IMR-90 (cell line): ENCODE measurements around the gene GRB2. TPM values are rescaled to one million over a fixed set of nuclear protein-coding genes. Genes with fewer than 3 reads are reported as not detected.

Experiments used
- ATAC-seq: fragments of 200-7000 bp; cut with Tn5 transposase; 2 replicates; pipeline ENCODE4 v1.9.1; 2020; ENCODE audit warnings: low read depth, mild to moderate bottlenecking, moderate library complexity
- BruUV-seq: library from RNA; stranded (reverse); fragments of 400-500 nt; replicated peaks from 2 replicates; lab custom pipeline; 2021; lab: Mats Ljungman, UMichigan
- CTCF ChIA-PET: fragments of 300-600 bp; formaldehyde crosslinking; extraction: SDS; loops from one replicate; lab custom pipeline; 2021; ENCODE audit warnings: antibody characterized with exemption; lab: Yijun Ruan, JAX
- POLR2A ChIA-PET: fragments of 300-600 bp; sonication (Branson Sonifier 250); formaldehyde crosslinking; loops from one replicate; lab custom pipeline; 2022; ENCODE audit warnings: antibody characterized with exemption; ENCODE audit not compliant: unreplicated experiment; lab: Charles Lee
- DNase-seq: peaks from one replicate; pipeline ENCODE4 v3.0.0; 2013
- H2AFZ ChIP-seq: replicated peaks from 2 replicates; pipeline ENCODE3; 2013; ENCODE audit warnings: low read length, mild to moderate bottlenecking; ENCODE audit not compliant: poor library complexity
- H2AK5ac ChIP-seq: 2 replicates; pipeline ENCODE4 v1.6.1; 2013; ENCODE audit warnings: low read depth, low read length, inconsistent platforms
- H2AK9ac ChIP-seq: replicated peaks from 2 replicates; pipeline ENCODE3; 2013; ENCODE audit warnings: mild to moderate bottlenecking, low read depth, low read length, moderate library complexity; ENCODE audit not compliant: poor library complexity
- H2BK120ac ChIP-seq: 2 replicates; pipeline ENCODE4 v1.6.1; 2013; ENCODE audit warnings: low read depth, low read length, inconsistent platforms
- H2BK15ac ChIP-seq: 3 replicates; pipeline ENCODE4 v1.6.1; 2013; ENCODE audit warnings: low read depth, low read length, inconsistent platforms
- H2BK20ac ChIP-seq: 2 replicates; pipeline ENCODE4 v1.6.1; 2013; ENCODE audit warnings: low read depth, mild to moderate bottlenecking, inconsistent platforms, low read length, moderate library complexity
- H2BK5ac ChIP-seq: 2 replicates; pipeline ENCODE4 v1.6.1; 2013; ENCODE audit warnings: mild to moderate bottlenecking, low read depth, low read length, inconsistent platforms; ENCODE audit not compliant: poor library complexity, severe bottlenecking
- H3K14ac ChIP-seq: replicated peaks from 2 replicates; pipeline ENCODE4 v1.6.1; 2013; ENCODE audit warnings: low read depth, low read length, inconsistent platforms
- H3K18ac ChIP-seq: 2 replicates; pipeline ENCODE4 v1.6.1; 2013; ENCODE audit warnings: low read depth, low read length, control low read depth
- H3K23ac ChIP-seq: 2 replicates; pipeline ENCODE4 v1.6.1; 2013; ENCODE audit warnings: low read depth, low read length, inconsistent platforms
- H3K27ac ChIP-seq: 2 replicates; pipeline ENCODE4 v1.5.1; 2013; ENCODE audit warnings: mild to moderate bottlenecking, control low read depth, low read length; ENCODE audit not compliant: insufficient read depth
- H3K27me3 ChIP-seq: 2 replicates; pipeline ENCODE4 v1.6.1; 2013; ENCODE audit warnings: low read length; ENCODE audit not compliant: control insufficient read depth, insufficient read depth
- H3K36me3 ChIP-seq: 2 replicates; pipeline ENCODE4 v1.6.1; 2013; ENCODE audit warnings: low read length, mixed read lengths; ENCODE audit not compliant: control insufficient read depth, insufficient read depth
- H3K4ac ChIP-seq: 2 replicates; pipeline ENCODE4 v1.6.1; 2013; ENCODE audit warnings: low read depth, low read length, inconsistent platforms
- H3K4me1 ChIP-seq: 2 replicates; pipeline ENCODE4 v1.6.1; 2013; ENCODE audit warnings: low read length, mixed read lengths; ENCODE audit not compliant: control insufficient read depth, insufficient read depth
- H3K4me2 ChIP-seq: 2 replicates; pipeline ENCODE4 v1.6.1; 2013; ENCODE audit warnings: low read depth, mild to moderate bottlenecking, control low read depth, low read length, moderate library complexity
- H3K4me3 ChIP-seq: 2 replicates; pipeline ENCODE4 v1.5.1; 2013; ENCODE audit warnings: low read depth, mild to moderate bottlenecking, control low read depth, low read length, moderate library complexity; ENCODE audit not compliant: insufficient read depth
- H3K56ac ChIP-seq: 2 replicates; pipeline ENCODE4 v1.6.1; 2013; ENCODE audit warnings: low read length, inconsistent platforms; ENCODE audit not compliant: insufficient read depth; ENCODE audit errors: extremely low read depth
- H3K79me1 ChIP-seq, 2 experiments: 2 replicates each; pipeline ENCODE4 v1.6.1; 2013; ENCODE audit warnings: low read length in 2 of 2, inconsistent platforms in 1 of 2, low read depth in 1 of 2
- H3K9ac ChIP-seq: 2 replicates; pipeline ENCODE4 v1.6.1; 2013; ENCODE audit warnings: low read depth, low read length, control low read depth
- H3K9me1 ChIP-seq: 2 replicates; pipeline ENCODE4 v1.6.1; 2013; ENCODE audit warnings: low read length, inconsistent platforms; ENCODE audit not compliant: insufficient read depth
- H3K9me3 ChIP-seq: 2 replicates; pipeline ENCODE4 v1.6.1; 2013; ENCODE audit warnings: low read length; ENCODE audit not compliant: control insufficient read depth, insufficient read depth
- H4K20me1 ChIP-seq: 2 replicates; pipeline ENCODE4 v1.6.1; 2013; ENCODE audit warnings: low read length, inconsistent platforms; ENCODE audit not compliant: insufficient read depth
- H4K5ac ChIP-seq: 2 replicates; pipeline ENCODE4 v1.6.1; 2013; ENCODE audit warnings: mild to moderate bottlenecking, low read depth, low read length, control low read depth
- H4K8ac ChIP-seq, 2 experiments: 2 replicates each; pipeline ENCODE4 v1.6.1; 2013; ENCODE audit warnings: low read depth in 2 of 2, low read length in 2 of 2, control low read depth in 1 of 2, inconsistent platforms in 1 of 2
- H4K91ac ChIP-seq: 2 replicates; pipeline ENCODE4 v1.6.1; 2013; ENCODE audit warnings: low read depth, low read length, inconsistent platforms; ENCODE audit not compliant: insufficient read depth
- BHLHE40 ChIP-seq: fragments of 150-350 bp; IDR thresholded peaks from 2 replicates; pipeline ENCODE4 v1.6.1; 2016; ENCODE audit warnings: mild to moderate bottlenecking, low read depth, low read length
- CHD1 ChIP-seq: IDR thresholded peaks from 2 replicates; pipeline ENCODE4 v1.6.1; 2012; ENCODE audit warnings: low read depth, low read length, improper control_type of control experiment
- CTCF ChIP-seq: conservative IDR thresholded peaks from 2 replicates; pipeline ENCODE4 v1.5.1; 2012; ENCODE audit warnings: mild to moderate bottlenecking, low read depth, low read length, improper control_type of control experiment
- FOS ChIP-seq: fragments of 150-350 bp; IDR thresholded peaks from 2 replicates; pipeline ENCODE4 v1.6.1; 2016; ENCODE audit warnings: low read depth, low read length
- MAZ ChIP-seq: IDR thresholded peaks from 2 replicates; pipeline ENCODE4 v1.6.1; 2012; ENCODE audit warnings: low read depth, mild to moderate bottlenecking, low read length, improper control_type of control experiment, moderate library complexity, borderline replicate concordance
- MXI1 ChIP-seq: IDR thresholded peaks from 2 replicates; pipeline ENCODE4 v1.6.1; 2012; ENCODE audit warnings: low read depth, mild to moderate bottlenecking, low read length, moderate library complexity, borderline replicate concordance
- NFE2L2 ChIP-seq: fragments of 150-350 bp; IDR thresholded peaks from 2 replicates; pipeline ENCODE4 v1.6.1; 2016; ENCODE audit warnings: low read depth, mild to moderate bottlenecking, low read length
- POLR2A ChIP-seq: IDR thresholded peaks from 2 replicates; pipeline ENCODE4 v1.6.1; 2012; ENCODE audit warnings: mild to moderate bottlenecking, low read depth, low read length
- RAD21 ChIP-seq: IDR thresholded peaks from 2 replicates; pipeline ENCODE4 v1.6.1; 2012; ENCODE audit warnings: low read length, improper control_type of control experiment
- RCOR1 ChIP-seq: IDR thresholded peaks from 2 replicates; pipeline ENCODE4 v1.6.1; 2012; ENCODE audit warnings: mild to moderate bottlenecking, low read length, improper control_type of control experiment; ENCODE audit not compliant: insufficient replicate concordance
- RFX5 ChIP-seq: IDR thresholded peaks from 2 replicates; pipeline ENCODE4 v1.8.0; 2012; ENCODE audit warnings: low read depth, mild to moderate bottlenecking, low read length, moderate library complexity
- WGBS, 2 experiments: methylation state at CpG; one replicate each; pipeline versions ENCODE4 v1.1.5 to v1.1.7; 2013; ENCODE audit warnings: missing lambda C conversion rate in 2 of 2; ENCODE audit not compliant: insufficient read length in 1 of 2; ENCODE audit errors: extremely low coverage in 2 of 2; 5-methylcytosine and 5-hydroxymethylcytosine counted together
- dilution Hi-C: fragments of 300-500 bp; cut with HindIII; formaldehyde crosslinking; loops from one replicate; pipeline ENCODE4 v1.14.3; 2018; ENCODE audit warnings: low sequenced_read_pairs; ENCODE audit not compliant: unreplicated experiment
- in situ Hi-C: fragments of 300-500 bp; cut with MboI; formaldehyde crosslinking; loops from 3 replicates; pipeline ENCODE4 v1.14.3; 2019; ENCODE audit warnings: low sequenced_read_pairs, inconsistent platforms, mixed read lengths
- intact Hi-C: fragments of 100-400 bp; cut with micrococcal nuclease; formaldehyde crosslinking; loops from 2 replicates; pipeline ENCODE4 v1.10.0; 2022
- polyA plus RNA-seq, 3 experiments: library from polyadenylated mRNA; depleted of rRNA; stranded (reverse); fragments of >200 nt; gene quantifications; 2 replicates each; pipeline ENCODE4 v1.2.3, GENCODE V29; 2012; ENCODE audit warnings: low replicate concordance in 1 of 3
- total RNA-seq: library from RNA; depleted of rRNA; stranded (reverse); fragments of >200 nt; gene quantifications from 2 replicates; pipeline ENCODE4 v1.2.3, GENCODE V29; 2012
- TF ChIP-seq, protein P1 (sequence below): fragments of 150-350 bp; IDR thresholded peaks from 2 replicates; pipeline ENCODE4 v1.6.1; 2017; ENCODE audit warnings: mild to moderate bottlenecking, antibody characterized with exemption, low read length, low read depth
- TF ChIP-seq, protein P2 (sequence below): fragments of 150-350 bp; IDR thresholded peaks from 2 replicates; pipeline ENCODE4 v1.6.1; 2016; ENCODE audit warnings: low read depth, mild to moderate bottlenecking, low read length, moderate library complexity, borderline replicate concordance

GRB2 gene
- total and polyA plus RNA-seq, 2 of the 4 experiments (the other 2 are of a cell fraction), result 49.3 to 62.1 TPM

DNA sequence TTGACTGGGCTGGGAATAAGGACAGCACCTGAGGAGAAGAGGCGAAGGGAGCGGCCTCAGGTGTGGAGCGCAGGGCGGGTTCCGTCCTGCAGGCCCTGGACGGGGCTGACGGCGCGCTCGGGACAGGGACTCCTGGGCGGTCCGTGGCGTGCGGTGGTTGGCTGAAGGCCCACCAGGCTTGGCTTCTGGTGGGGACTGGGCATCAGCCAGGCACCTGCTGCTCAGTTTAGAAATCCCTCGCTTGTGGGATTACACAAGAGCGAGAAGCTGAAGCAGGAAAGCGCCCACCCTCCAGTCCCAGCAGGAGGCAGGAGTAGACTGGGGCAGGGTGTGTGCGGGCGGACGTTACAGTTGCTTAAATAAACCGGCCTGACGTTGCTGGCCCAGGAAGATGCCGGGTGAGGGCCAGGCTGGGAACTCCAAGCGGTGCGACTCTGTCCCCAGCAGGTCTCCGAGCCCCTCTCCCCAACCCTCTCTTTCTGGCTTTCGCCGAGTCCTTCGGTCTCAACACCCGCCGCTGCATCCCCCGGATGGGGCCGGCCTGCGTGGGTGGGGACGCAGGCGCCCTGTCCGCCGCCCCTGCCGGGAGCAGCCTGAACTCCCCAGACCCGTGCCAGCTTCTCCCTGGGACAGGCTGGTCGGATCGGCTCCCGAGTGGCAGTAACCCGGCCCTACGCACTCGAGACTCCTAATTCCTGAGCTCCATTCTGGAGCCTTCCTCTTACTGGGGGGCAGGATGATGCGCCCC lies 135.1 kb downstream of the GRB2 start:
- POLR2A ChIA-PET, result interaction anchor here (1.0 kb wide), 1 partner anchor 8 kb away, joined by 4 read pairs; the partner anchor contains the start of genes GGA3 and MRPS7
- H3K79me1 ChIP-seq, result peaks cover 4 to 11% of the 10 kb centered on the region in 2 experiments; a peak in 3 of 4 replicates
- 2% methylated on average over 29 of the region's 47 CpGs; no CpG with 5 or more reads in 1 of the 2 experiments for WGBS, 2 experiments
- H3K9ac ChIP-seq, result peak overlapping the region; percentile 74
- peak overlapping the region; percentile 88 for H3K4me2 ChIP-seq
- dilution Hi-C loops (no loop called here), in situ Hi-C loops (no loop called here), intact Hi-C loops (loop anchor here (1.0 to 10.0 kb wide), 3 partner anchors 134 to 244 kb away; partner anchors contain the start of genes CASKIN2, GRB2 and TSEN54)
- no peaks in the 10 kb centered on the region for H3K27me3 ChIP-seq
- peak overlapping the region; percentile 28 for H2BK5ac ChIP-seq
- H4K20me1 ChIP-seq, result no peaks in the 10 kb centered on the region; the same call in none of the 2 replicates
- H3K9me3 ChIP-seq, result no peaks in the 10 kb centered on the region
- H2BK20ac ChIP-seq, result no peak overlapping the region
- H4K8ac ChIP-seq, result peak overlapping the region; percentile 47 to 77; a peak in 3 of 4 replicates
- H3K4me1 ChIP-seq, result peaks cover 14% of the 10 kb centered on the region
- H3K27ac ChIP-seq, result peak overlapping the region; percentile 65; the same call in 1 of the 2 replicates
- H3K18ac ChIP-seq, result no peak overlapping the region
- DNase-seq (peak; percentile 76), ATAC-seq (peak; percentile 70)
- no peak overlapping the region for H3K56ac ChIP-seq
- peak overlapping the region; percentile 90 for H2AK9ac ChIP-seq
- peak overlapping the region; percentile 77; the same call in 1 of the 2 replicates for H3K23ac ChIP-seq
- peak overlapping the region; percentile 81 for H3K4me3 ChIP-seq
- H3K14ac ChIP-seq, result no peak overlapping the region
- H2AFZ ChIP-seq, result peak overlapping the region; percentile 97
- no peak overlapping the region; the same call in 1 of the 2 replicates for H4K5ac ChIP-seq
- no peak overlapping the region for H2AK5ac ChIP-seq
- no peak overlapping the region for H2BK15ac ChIP-seq
- no TSS peak for BruUV-seq
- CTCF ChIA-PET, result interaction anchor here (0.6 to 3.2 kb wide), 14 partner anchors 9 to 140 kb away, joined by 3 to 18 read pairs (median 4); partner anchors contain the start of genes GGA3, MRPS7 and SLC25A19
- 0 out of 2 replicates have a peak, but pooled peaks cover 8% of the 10 kb centered on the region for H3K9me1 ChIP-seq
- H4K91ac ChIP-seq, result no peak overlapping the region; the same call in 1 of the 2 replicates
- H3K4ac ChIP-seq, result peak overlapping the region; percentile 28
- no peak overlapping the region for H2BK120ac ChIP-seq
- peaks cover 16% of the 10 kb centered on the region for H3K36me3 ChIP-seq
- no peak; the same call in 1 of the 2 replicates for TF ChIP-seq MXI1
- TF ChIP-seq FOS, result no peak
- TF ChIP-seq, protein P1, sequence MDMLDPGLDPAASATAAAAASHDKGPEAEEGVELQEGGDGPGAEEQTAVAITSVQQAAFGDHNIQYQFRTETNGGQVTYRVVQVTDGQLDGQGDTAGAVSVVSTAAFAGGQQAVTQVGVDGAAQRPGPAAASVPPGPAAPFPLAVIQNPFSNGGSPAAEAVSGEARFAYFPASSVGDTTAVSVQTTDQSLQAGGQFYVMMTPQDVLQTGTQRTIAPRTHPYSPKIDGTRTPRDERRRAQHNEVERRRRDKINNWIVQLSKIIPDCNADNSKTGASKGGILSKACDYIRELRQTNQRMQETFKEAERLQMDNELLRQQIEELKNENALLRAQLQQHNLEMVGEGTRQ, result no peak
- TF ChIP-seq POLR2A, result peak; percentile 79; the same call in 1 of the 2 replicates
- peak; percentile 44; the same call in 1 of the 2 replicates for TF ChIP-seq BHLHE40
- TF ChIP-seq, protein P2, sequence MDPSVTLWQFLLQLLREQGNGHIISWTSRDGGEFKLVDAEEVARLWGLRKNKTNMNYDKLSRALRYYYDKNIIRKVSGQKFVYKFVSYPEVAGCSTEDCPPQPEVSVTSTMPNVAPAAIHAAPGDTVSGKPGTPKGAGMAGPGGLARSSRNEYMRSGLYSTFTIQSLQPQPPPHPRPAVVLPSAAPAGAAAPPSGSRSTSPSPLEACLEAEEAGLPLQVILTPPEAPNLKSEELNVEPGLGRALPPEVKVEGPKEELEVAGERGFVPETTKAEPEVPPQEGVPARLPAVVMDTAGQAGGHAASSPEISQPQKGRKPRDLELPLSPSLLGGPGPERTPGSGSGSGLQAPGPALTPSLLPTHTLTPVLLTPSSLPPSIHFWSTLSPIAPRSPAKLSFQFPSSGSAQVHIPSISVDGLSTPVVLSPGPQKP, result no peak
- TF ChIP-seq RFX5, result no peak
- peak; percentile 11 for TF ChIP-seq RCOR1
- no peak for TF ChIP-seq NFE2L2
- peak; percentile 63 for TF ChIP-seq CTCF
- TF ChIP-seq CHD1, result no peak
- no peak; the same call in 1 of the 2 replicates for TF ChIP-seq MAZ
- TF ChIP-seq RAD21, result peak; percentile 63
